Heart left ventricle (tissue), 13 donors: ENCODE data around the gene TEDC1.

Source experiments
- CTCF ChIP-seq, 12 donors: fragments of 200-600 bp; sonication (generic) in 4 of 12; IDR thresholded peaks; one replicate each; pipeline versions ENCODE4 v1.5.0 to v1.8.0; 2018 to 2022; ENCODE audit warnings: antibody characterized with exemption in 12 of 12, mild to moderate bottlenecking in 5 of 12
- POLR2A ChIP-seq, 2 donors: fragments of 450-650 bp; IDR thresholded peaks; one replicate each; pipeline ENCODE4 v1.6.1; 2017; ENCODE audit warnings: antibody characterized with exemption in 2 of 2, mild to moderate bottlenecking in 2 of 2, moderate library complexity in 2 of 2
- donor health status: ischemic (EF 13 %, LVEDD 7.1; RV severe dilation, severe dysfunction).
- donor health status: DM: no; HTN: yes; CAD: no.
- donor health status: DM: no; HTN: no; CAD: no.
- donor health status: ischemic (EF 25% LVEDD 6.9; RV normal size, moderate dysfunction).
- donor health status: ischemic (EF 25% LVEDD 5.7; RV mildly dilated, moderate dysfunction).
- donor health status: ischemic (EF 35%, LVEDD 5.7; RV mildly dilated, moderate dysfunction).
- donor health status: nonischemic (EF 11% LVEDD 7.7; RV severe dilation, severe dysfunction).
- donor health status: DM: yes; HTN: yes; CAD: no.
- donor health status: PGD.
- donor health status: ischemic (EF 29% LVEDD 5.4; RV normal size, mild dysfunction).
- donor health status: nonischemic (EF 23%, LVEDD 6.1; RV moderate dilation, normal function).

GRCh38 chr14:105527381-105527825 is 36.4 kb downstream of the TEDC1 start:
- TF ChIP-seq POLR2A (IDR thresholded peaks at IDR 0.05), result no peak
- no peak for TF ChIP-seq CTCF (IDR thresholded peaks at IDR 0.05)
